Measurements from ENCODE around the gene ALDOB.

ALDOB gene

GRCh38 chr9:101381833-101382342, 53.7 kb downstream of the ALDOB start:
- DNase-seq, result no peak

GRCh38 chr9:101381118-101381517, 54.5 kb downstream of the ALDOB start:
- no peak for DNase-seq

- no peak for DNase-seq
Observed at GRCh38 chr9:101380295-101380694, 55.3 kb downstream of the ALDOB start.

GRCh38 chr9:101376111-101376848, 59.3 kb downstream of the ALDOB start:
- DNase-seq, result no peak

GRCh38 chr9:101375546-101375945, 60.0 kb downstream of the ALDOB start:
- no peak for DNase-seq

- DNase-seq, result no peak
Observed at GRCh38 chr9:101372327-101373118, 63.1 kb downstream of the ALDOB start.

GRCh38 chr9:101371813-101372212, 63.8 kb downstream of the ALDOB start:
- DNase-seq, result no peak
